Fibroblast of mammary gland (primary cell): Measurements from ENCODE around the gene GRIK4.
"Not testable (repeated sequence)": the region's sequence is repeated elsewhere in the genome, so short reads cannot be mapped to it uniquely, and the experiment has no call there.

Experiments used
- DNase-seq: peaks from one replicate; pipeline ENCODE4 v3.0.0-alpha.2; 2010; ENCODE audit warnings: low read depth
- H3K4me3 ChIP-seq: 2 replicates; pipeline ENCODE4 v1.5.1; 2011; ENCODE audit warnings: low read depth, mild to moderate bottlenecking, low read length, moderate library complexity; ENCODE audit not compliant: control insufficient read depth
- TF ChIP-seq, protein P1 (sequence below): conservative IDR thresholded peaks from 2 replicates; pipeline ENCODE4 v1.5.1; 2011; ENCODE audit warnings: low read depth, low read length, inconsistent platforms; ENCODE audit not compliant: control insufficient read depth, insufficient read depth

The GRIK4 gene

DNA sequence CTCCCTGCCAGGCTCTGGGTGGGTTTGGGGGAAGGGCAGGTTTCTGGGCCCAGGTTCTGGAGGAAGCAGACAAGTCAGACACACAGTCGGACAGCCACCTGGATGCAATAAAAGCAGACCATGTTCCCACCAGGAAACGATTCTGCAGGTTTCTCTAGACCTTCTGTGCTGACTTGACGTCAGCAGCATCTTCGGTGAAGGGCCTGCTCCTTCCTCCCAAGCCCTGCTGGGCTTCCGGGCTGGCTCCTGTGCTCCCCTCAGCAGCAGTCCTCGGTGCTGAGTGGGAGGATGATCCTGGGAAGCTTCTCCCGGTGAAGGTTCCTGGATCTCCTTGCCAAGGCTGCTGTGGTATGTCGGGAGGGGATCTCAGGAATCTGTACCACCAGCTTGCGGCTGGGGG, 240.0 kb downstream of the GRIK4 start:
- DNase-seq = no peak
- no peak overlapping the region for H3K4me3 ChIP-seq
- TF ChIP-seq, protein P1, sequence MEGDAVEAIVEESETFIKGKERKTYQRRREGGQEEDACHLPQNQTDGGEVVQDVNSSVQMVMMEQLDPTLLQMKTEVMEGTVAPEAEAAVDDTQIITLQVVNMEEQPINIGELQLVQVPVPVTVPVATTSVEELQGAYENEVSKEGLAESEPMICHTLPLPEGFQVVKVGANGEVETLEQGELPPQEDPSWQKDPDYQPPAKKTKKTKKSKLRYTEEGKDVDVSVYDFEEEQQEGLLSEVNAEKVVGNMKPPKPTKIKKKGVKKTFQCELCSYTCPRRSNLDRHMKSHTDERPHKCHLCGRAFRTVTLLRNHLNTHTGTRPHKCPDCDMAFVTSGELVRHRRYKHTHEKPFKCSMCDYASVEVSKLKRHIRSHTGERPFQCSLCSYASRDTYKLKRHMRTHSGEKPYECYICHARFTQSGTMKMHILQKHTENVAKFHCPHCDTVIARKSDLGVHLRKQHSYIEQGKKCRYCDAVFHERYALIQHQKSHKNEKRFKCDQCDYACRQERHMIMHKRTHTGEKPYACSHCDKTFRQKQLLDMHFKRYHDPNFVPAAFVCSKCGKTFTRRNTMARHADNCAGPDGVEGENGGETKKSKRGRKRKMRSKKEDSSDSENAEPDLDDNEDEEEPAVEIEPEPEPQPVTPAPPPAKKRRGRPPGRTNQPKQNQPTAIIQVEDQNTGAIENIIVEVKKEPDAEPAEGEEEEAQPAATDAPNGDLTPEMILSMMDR = no peak

DNA sequence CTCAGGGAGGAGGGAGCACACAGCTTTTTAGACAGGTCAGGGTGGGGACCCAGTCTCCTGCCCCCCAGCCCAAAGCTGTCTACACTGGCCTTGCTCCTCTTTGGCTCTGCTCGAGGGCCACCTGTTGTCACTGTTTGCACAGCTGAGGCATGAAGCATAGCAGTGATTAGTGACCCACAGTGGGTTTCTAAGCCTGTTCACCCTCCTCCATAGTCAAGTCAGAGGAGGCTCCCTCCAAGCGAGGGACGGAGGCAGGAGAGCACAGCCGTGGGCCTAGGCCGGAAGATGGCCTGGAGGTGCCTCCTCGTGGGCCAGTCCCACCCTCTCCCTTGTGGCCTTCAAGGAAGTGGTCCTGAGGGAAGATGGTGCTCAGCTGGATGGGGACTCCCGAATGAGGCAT, 241.1 kb downstream of the GRIK4 start:
- H3K4me3 ChIP-seq = no peak overlapping the region
- TF ChIP-seq, protein P1 = no peak
- DNase-seq = no peak

DNA sequence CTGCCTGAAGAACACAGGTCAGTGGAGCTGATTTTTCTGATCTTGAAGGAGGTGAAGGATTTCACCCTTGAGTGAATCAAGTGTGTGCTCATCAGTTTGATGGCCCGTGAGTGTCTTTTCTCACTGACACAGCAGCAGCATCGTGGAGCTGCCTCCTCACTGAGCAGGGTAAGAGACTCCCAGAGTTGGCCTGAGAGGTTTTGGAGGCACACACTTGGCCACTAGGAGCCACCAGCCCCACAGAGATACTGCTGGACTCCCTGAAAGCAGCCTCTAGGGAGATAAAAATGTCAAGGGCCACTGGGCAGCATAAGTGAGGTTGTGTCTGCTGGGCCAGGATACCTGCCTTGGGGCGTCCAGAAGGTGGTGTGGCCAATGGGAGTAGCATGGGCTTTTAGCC, 245.4 kb downstream of the GRIK4 start:
- DNase-seq = no peak
- H3K4me3 ChIP-seq = no peak overlapping the region

DNA sequence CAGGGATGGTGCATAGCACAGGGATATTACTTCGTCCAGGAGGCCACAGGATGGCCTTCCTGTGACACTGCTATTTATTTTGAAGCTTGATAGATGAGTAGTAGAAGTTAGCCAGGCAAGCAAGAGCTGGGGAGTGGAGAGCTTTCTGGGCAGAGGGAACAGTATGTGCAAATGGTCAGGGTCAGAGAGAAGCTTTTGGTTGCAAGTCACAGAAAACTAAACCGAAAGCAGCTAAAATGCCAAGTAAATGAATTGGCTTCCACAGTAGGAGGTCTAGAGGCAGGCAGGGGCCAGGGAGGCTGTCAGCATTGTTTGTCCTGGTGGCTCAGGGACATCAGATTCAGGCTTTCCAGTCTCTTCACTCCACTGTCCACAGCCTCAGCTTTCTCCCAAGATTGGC, 247.5 kb downstream of the GRIK4 start:
- TF ChIP-seq, protein P1 = no peak
- DNase-seq = no peak
- no peak overlapping the region for H3K4me3 ChIP-seq

More for the DNA sequence above, 245.4 kb downstream of the GRIK4 start:
- TF ChIP-seq, protein P1 = no peak

DNA sequence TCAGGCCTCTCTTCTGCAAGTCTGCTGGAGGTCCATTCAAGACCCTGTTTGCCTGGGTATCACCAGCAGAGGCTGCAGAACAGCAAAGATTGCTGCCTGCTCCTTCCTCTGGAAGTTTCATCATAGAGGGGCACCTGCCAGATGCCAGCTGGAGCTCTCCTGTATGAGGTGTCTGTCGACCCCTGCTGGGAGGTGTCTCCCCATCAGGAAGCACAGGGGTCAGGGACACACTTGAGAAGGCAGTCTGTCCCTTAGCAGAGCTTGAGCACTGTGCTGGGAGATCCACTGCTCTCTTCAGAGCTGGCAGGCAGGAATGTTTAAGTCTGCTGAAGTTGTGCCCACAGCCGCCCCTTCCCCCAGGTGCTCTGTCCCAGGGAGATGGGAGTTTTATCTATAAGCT, 254.2 kb downstream of the GRIK4 start:
- not testable (repeated sequence) for H3K4me3 ChIP-seq, DNase-seq

DNA sequence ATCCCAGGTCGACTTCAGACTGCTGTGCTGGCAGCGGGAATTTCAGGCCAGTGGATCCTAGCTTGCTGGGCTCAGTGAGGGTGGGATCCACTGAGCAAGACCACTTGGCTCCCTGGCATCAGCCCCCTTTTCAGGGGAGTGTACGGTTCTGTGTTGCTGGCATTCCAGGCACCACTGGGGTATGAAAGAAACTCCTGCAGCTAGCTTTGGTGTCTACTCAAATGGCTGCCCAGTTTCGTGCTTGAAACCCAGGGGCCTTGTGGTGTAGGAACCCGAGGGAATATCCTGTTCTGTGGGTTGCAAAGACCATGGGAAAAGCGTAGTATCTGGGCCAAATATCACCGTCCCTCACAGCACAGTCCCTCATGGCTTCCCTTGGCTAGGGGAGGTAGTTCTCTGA, 254.8 kb downstream of the GRIK4 start:
- no peak for DNase-seq
- TF ChIP-seq, protein P1 = no peak
- no peak overlapping the region for H3K4me3 ChIP-seq

DNA sequence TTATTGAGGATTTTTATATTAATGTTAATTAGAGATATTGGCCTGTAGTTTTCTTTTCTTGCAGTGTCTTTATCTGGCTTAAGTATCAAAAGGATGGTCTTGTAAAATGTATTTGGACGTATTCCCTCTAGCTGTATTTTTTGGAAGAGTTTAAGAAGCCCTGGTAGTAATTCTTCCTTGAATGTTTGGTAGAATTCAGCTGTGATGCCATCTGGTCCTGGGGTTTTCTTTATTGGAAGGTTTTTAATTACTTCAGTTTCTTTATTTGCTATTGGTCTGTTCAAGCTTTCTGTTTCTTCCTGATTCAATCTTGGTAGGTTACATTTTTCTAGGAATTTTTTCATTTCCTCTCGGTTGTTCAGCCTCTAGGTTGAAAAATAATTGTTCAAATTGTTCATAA, 257.4 kb downstream of the GRIK4 start:
- H3K4me3 ChIP-seq = no peak overlapping the region
- DNase-seq = no peak
- TF ChIP-seq, protein P1 = no peak

DNA sequence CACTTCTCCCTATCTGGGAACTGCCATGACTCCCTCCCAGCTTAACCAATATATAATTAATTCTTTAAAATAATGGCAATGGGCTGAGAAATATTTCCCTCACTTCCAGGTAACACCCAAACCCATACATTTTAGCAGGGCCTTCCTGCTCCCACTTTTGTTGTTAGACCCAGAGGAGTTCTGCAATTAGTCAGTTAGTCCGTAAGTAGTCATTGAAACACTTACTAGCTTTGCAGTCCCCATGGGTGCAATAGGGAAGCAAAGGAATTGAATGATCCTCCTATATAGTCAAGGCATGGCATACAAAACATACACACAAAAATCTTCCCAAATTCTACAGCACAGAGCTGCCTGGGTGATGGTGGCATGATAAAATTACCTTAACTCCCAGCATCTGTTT, 258.4 kb downstream of the GRIK4 start:
- TF ChIP-seq, protein P1 = no peak
- no peak for DNase-seq
- H3K4me3 ChIP-seq = no peak overlapping the region
